Measurements from ENCODE around the gene CPNE2.

The CPNE2 gene

GRCh38 chr16:57051696-57052228 is 40.6 kb upstream of the CPNE2 start:
- H3K27ac ChIP-seq, result no peak overlapping the region
- TF ChIP-seq CTCF (conservative IDR thresholded peaks at IDR 0.05), result no peak

- no peak overlapping the region for H3K27ac ChIP-seq
- TF ChIP-seq CTCF (conservative IDR thresholded peaks at IDR 0.05), result no peak
These were observed 39.2 kb upstream of the CPNE2 start for GRCh38 chr16:57053206-57053605.

- no peak for TF ChIP-seq CTCF (conservative IDR thresholded peaks at IDR 0.05)
- no peak overlapping the region for H3K27ac ChIP-seq
These were observed 38.0 kb upstream of the CPNE2 start for GRCh38 chr16:57054338-57054737.

GRCh38 chr16:57054771-57055170 is 37.6 kb upstream of the CPNE2 start:
- H3K27ac ChIP-seq, result no peak overlapping the region
- TF ChIP-seq CTCF (conservative IDR thresholded peaks at IDR 0.05), result no peak

- TF ChIP-seq CTCF (conservative IDR thresholded peaks at IDR 0.05), result no peak
- no peak overlapping the region for H3K27ac ChIP-seq
These were observed 36.7 kb upstream of the CPNE2 start for GRCh38 chr16:57055671-57056070.

GRCh38 chr16:57058291-57058861 is 34.0 kb upstream of the CPNE2 start:
- no peak overlapping the region for H3K27ac ChIP-seq
- no peak for TF ChIP-seq CTCF (conservative IDR thresholded peaks at IDR 0.05)

- no peak overlapping the region for H3K27ac ChIP-seq
- no peak for TF ChIP-seq CTCF (conservative IDR thresholded peaks at IDR 0.05)
These were observed 31.9 kb upstream of the CPNE2 start for GRCh38 chr16:57060323-57061083.

All from VCaP (cell line).